Kidney tubule cell (primary cell): ENCODE results near the gene TRIM38.
"Not testable (repeated sequence)": the region's sequence is repeated elsewhere in the genome, so short reads cannot be mapped to it uniquely, and the experiment has no call there.

ENCODE experiments used
- DNase-seq: peaks from one replicate; pipeline ENCODE4 v3.0.0-alpha.2; 2018; ENCODE audit warnings: low spot score

TRIM38 gene

GRCh38 chr6:25942561-25943147 lies 19.9 kb upstream of the TRIM38 start:
- DNase-seq = peak; percentile 66

DNA sequence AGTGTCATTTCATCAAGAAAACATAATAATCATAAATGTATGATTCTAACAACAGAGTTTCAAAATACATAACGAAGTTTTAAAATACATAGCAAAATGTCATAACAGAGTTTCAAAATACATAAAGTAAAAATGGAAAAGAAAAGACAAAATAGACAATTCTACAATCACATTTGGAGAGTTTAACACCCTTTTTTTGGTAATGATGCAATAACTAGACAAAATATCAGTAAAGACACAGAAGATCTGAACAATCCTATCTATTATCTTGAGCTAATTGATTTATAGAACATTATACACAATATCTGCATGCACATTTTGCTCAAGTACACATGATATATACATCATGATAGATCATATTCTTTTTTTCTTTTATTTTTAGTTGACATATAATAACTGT lies 18.7 kb upstream of the TRIM38 start:
- DNase-seq = no peak

- DNase-seq = no peak
Measured at GRCh38 chr6:25944688-25945574, 17.7 kb upstream of the TRIM38 start.

DNA sequence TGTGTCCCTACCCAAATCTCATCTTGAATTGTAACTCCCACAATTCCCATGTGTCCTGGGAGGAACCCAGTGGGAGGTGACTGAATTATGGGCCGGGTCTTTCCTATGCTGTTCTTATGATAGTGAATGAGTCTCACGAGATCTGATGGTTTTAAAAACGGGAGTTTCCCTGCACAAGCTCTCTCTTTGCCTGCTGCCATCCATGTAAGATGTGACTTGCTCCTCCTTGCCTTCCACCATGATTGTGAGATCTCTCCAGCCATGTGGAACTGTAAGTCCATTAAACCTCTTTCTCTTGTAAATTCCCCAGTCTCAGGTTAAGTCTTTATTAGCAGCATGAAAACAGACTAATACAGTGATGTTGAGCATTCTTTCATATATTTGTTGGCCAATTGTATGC lies 16.9 kb upstream of the TRIM38 start:
- DNase-seq = not testable (repeated sequence)

DNA sequence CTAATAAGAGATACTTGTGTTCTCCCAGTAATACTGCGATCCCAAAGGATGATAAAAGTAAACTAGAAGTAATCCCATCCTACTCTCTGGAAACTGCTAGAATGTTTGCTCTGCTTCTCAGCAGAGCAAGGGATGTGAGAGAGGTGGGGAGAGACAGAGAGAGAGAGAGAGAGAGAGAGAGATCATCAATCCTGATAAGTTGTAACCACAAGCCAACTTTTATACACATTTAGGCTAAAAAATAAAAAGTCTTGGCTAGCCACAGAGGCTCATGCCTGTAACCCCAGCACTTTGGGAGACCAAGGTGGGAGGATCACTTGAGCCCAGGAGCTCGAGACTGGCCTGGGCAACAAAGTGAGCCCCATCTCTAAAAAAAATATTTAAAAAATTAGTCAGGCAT lies 16.0 kb upstream of the TRIM38 start:
- no peak for DNase-seq

DNA sequence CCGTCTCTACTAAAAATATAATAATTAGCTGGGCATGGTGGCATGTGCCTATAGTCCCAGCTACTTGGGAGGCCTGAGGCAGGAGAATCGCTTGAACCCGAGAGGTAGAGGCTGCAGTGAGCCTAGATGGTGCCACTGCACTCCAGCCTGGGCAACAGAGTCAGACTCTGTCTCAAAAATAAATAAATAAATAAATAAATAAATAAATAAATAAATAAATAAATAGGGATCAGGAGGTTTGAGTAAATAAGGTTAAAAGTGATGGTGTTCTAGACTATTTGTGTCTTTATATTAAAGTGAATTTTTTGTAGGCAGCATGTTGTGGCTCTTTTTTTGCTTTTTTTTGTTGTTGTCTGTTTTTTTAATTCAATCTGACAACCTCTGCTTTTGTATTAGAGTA lies 15.1 kb upstream of the TRIM38 start:
- DNase-seq = not testable (repeated sequence)

DNA sequence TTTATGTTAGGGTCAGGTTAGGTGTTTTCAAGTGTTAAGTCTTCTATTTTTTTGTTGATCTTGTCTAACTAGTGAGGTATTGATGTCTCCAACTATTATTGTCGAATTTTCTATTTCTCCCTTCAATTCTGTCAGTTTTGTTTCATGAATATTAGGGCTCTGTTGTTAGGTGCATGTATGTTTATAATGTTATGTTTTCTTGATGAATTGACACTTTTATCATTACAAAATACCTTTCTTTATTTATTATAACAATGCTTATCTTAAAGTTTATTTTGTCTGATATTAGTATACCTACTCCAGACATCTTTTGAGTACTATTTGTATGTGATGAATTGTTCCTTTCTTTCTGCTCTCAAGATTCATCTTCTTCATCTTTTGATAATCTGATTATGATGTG lies 12.9 kb upstream of the TRIM38 start:
- DNase-seq = no peak

DNA sequence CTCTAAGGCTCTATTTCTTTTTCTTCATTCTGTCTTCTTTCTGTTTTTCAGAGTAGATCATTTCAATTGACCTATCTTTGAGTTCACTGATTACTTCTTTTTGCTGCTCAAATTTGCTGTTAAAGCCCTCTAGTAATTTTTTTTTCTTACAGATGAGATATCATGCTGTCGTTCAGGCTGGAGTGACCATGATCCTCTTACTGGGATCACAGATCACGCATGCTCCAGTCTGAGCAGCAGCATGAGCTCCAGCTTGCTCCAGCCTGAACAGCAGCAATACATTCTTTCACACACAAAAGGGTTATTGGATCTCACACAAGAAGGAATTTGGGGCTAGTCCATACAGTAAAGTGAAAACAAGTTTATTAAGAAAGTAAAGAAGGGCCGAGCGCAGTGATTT lies 12.3 kb upstream of the TRIM38 start:
- DNase-seq = no peak

- no peak for DNase-seq
Measured at GRCh38 chr6:25951296-25952032, 11.1 kb upstream of the TRIM38 start.

GRCh38 chr6:25952535-25952934 lies 10.1 kb upstream of the TRIM38 start:
- no peak for DNase-seq

- no peak for DNase-seq
Measured at GRCh38 chr6:25953733-25954132, 8.9 kb upstream of the TRIM38 start.

GRCh38 chr6:25954756-25955155 lies 7.8 kb upstream of the TRIM38 start:
- DNase-seq = peak; percentile 42

- DNase-seq = peak; percentile 56
Measured at GRCh38 chr6:25956226-25956625, 6.4 kb upstream of the TRIM38 start.

- DNase-seq = no peak
Measured at GRCh38 chr6:25958700-25959162, 3.9 kb upstream of the TRIM38 start.

DNA sequence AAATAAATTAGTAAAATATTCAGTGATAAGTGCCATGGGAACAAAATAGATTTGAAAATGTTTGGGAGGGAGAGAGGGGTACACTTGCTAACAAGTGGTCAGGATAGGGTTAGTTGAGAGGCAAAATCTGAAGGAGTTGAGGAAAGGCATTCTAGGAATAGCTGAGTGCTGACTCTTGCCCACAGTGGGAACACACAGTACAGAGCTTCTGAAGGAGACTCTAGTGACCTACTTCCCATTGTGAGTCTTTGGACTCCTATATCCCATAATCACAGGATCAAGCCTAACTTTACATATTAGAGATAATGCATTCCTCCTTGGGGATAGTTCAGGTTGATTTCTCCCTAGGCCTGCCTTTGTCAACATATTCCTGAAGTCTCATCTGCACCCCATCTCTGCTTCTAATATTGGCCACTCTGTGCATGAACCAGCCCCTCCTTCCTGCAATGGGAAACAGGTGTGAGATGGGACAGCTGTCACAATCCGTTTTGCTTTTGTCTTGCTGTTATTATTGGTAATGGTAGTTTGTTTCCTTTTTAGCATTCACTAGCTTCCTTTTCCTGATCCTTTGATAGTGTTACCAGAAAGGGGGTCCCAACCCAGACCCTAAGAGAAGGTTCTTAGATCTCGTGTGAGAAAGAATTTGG lies 2.6 kb upstream of the TRIM38 start:
- peak; percentile 22 for DNase-seq

DNA sequence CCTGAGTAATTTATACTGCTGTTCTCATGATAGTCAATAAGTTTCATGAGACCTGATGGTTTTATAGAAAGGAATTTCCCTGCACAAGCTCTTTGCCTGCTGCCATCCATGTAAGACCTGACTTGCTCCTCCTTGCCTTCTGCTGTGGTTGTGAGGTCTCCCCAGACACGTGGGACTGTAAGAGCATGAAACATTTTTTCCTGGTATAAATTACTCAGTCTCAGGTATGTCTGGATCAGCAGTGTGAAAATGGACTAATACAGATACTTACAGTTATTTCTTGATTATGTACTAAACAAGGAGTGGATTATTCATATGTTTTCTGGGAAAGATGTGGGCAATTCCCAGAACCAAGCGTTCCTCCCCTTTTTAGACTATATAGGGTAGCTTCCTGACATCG lies 1.9 kb upstream of the TRIM38 start:
- no peak for DNase-seq

GRCh38 chr6:25961619-25962148 lies 918 bp upstream of the TRIM38 start:
- no peak for DNase-seq

- peak; percentile 23 for DNase-seq
Measured at GRCh38 chr6:25963426-25964123, 973 bp downstream of the TRIM38 start.

- DNase-seq = no peak
Measured at GRCh38 chr6:25965058-25965457, 2.5 kb downstream of the TRIM38 start.

GRCh38 chr6:25966711-25967110 lies 4.1 kb downstream of the TRIM38 start:
- DNase-seq = no peak

DNA sequence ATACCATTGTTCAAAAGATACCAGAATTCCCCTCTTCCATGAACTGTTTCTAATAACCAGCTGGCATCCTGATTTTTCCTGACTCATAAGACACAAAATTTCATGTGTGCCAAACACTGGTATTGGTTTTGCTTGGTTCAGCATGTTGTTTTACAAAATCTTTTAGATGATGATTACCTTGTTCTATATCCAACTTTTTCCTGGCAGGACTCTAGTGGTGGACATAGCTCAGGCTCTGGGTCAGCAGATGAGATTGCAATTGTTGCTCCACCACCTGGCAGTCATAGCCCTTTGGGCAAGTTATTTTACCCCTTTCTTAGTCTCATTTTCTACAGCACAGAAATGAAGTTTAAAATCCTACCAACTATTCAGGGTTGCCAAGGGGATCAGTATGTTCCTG lies 6.2 kb downstream of the TRIM38 start:
- peak; percentile 12 for DNase-seq
